ENCODE data around the gene LYRM9.

- TF ChIP-seq, protein P1, sequence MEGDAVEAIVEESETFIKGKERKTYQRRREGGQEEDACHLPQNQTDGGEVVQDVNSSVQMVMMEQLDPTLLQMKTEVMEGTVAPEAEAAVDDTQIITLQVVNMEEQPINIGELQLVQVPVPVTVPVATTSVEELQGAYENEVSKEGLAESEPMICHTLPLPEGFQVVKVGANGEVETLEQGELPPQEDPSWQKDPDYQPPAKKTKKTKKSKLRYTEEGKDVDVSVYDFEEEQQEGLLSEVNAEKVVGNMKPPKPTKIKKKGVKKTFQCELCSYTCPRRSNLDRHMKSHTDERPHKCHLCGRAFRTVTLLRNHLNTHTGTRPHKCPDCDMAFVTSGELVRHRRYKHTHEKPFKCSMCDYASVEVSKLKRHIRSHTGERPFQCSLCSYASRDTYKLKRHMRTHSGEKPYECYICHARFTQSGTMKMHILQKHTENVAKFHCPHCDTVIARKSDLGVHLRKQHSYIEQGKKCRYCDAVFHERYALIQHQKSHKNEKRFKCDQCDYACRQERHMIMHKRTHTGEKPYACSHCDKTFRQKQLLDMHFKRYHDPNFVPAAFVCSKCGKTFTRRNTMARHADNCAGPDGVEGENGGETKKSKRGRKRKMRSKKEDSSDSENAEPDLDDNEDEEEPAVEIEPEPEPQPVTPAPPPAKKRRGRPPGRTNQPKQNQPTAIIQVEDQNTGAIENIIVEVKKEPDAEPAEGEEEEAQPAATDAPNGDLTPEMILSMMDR (IDR thresholded peaks at IDR 0.05; ENCODE audit: insufficient read depth, low read length, poor library complexity, severe bottlenecking), result no peak
- TF ChIP-seq EZH2phosphoT487 (conservative IDR thresholded peaks at IDR 0.05; ENCODE audit: low read length), result no peak
Observed at GRCh38 chr17:27888945-27889344, 4.2 kb downstream of the LYRM9 start.
